ENCODE results near the gene RABAC1. TPM values are rescaled to one million over a fixed set of nuclear protein-coding genes. Genes with fewer than 3 reads are reported as not detected.

The RABAC1 gene, protein sequence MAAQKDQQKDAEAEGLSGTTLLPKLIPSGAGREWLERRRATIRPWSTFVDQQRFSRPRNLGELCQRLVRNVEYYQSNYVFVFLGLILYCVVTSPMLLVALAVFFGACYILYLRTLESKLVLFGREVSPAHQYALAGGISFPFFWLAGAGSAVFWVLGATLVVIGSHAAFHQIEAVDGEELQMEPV
- 10 to 100 TPM; 85.3 to 87.3 TPM for total RNA-seq

- H3K36me3 Mint-ChIP-seq, result no peaks in the 10 kb centered on the region
- peak within 1 kb of the TSS; percentile 99 for H3K4me3 Mint-ChIP-seq
- H3K27ac Mint-ChIP-seq, result peak within 1 kb of the TSS; percentile 96
- peaks cover 15% of the 10 kb centered on the region for H3K4me1 Mint-ChIP-seq
- ATAC-seq (ENCODE audit: low read depth) (peak; percentile 90), DNase-seq (peak; percentile 85)
- no peaks in the 10 kb centered on the region for H3K27me3 Mint-ChIP-seq
- POLR2A ChIA-PET, result interaction anchor here (1.1 to 4.0 kb wide), 8 partner anchors 14 to 322 kb away, joined by 3 to 25 read pairs (median 6); partner anchors contain the start of genes ERFL and RPS19
- no peaks in the 10 kb centered on the region for H3K9me3 Mint-ChIP-seq
Measured at GRCh38 chr19:41959056-41960053, at the start of gene RABAC1. RABAC1 (minus strand) TSS chr19:41959321; CDS start chr19:41959292, 29 bp downstream.

DNA sequence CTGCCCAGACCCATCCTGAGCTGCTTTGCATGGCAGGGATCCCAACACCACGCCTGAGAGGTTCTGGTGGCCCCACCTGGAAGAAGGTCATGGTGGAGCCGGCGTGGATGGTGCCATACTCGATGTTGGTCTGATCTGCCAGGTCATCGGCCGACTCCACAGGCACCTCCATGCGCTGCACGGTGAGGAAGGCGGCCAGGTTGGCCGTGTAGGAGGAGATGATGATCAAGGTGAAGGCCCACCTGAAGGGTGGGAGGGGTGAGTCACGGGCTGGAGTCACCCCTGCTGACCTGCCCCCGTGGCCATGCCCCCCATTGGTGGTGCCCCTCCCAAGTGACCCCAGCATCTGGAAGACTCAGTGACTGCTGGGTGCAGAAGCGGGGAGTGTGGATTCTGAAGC is 47.4 kb upstream of the RABAC1 start:
- Mint-ChIP-seq H3K27ac (no peak overlapping the region), H3K36me3 (no peaks in the 10 kb centered on the region), H3K27me3 (peaks cover 14% of the 10 kb centered on the region), H3K4me3 (no peak overlapping the region), H3K9me3 (no peaks in the 10 kb centered on the region), H3K4me1 (peaks cover 13% of the 10 kb centered on the region)
- POLR2A ChIA-PET, result no interaction called here
- ATAC-seq (ENCODE audit: low read depth), result no peak
- no peak for DNase-seq

DNA sequence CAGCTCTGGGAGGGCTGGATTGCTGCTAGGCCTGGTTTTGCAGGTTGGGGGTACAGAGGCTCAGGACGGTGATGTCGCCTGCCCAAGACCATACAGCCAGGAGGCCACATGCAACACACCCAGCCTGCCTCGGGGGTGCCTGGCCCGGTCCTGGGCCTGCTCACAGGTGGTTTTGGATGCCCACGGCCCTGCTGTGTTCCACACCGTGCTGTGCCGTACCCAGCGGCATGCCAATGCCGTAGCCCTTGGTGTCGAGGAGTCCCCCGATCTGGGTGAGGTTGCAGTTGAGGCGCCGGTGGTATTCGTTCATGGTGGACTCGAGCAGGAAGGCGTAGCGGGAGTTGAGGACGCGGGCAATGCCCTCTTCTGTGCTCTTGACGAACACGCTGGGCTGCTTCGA is 46.4 kb upstream of the RABAC1 start:
- Mint-ChIP-seq H3K9me3 (no peaks in the 10 kb centered on the region), H3K4me3 (no peak overlapping the region), H3K36me3 (no peaks in the 10 kb centered on the region), H3K27me3 (peaks cover 25% of the 10 kb centered on the region), H3K27ac (no peak overlapping the region), H3K4me1 (peaks cover 13% of the 10 kb centered on the region)
- DNase-seq (no peak), ATAC-seq (ENCODE audit: low read depth) (no peak)
- POLR2A ChIA-PET, result no interaction called here

DNA sequence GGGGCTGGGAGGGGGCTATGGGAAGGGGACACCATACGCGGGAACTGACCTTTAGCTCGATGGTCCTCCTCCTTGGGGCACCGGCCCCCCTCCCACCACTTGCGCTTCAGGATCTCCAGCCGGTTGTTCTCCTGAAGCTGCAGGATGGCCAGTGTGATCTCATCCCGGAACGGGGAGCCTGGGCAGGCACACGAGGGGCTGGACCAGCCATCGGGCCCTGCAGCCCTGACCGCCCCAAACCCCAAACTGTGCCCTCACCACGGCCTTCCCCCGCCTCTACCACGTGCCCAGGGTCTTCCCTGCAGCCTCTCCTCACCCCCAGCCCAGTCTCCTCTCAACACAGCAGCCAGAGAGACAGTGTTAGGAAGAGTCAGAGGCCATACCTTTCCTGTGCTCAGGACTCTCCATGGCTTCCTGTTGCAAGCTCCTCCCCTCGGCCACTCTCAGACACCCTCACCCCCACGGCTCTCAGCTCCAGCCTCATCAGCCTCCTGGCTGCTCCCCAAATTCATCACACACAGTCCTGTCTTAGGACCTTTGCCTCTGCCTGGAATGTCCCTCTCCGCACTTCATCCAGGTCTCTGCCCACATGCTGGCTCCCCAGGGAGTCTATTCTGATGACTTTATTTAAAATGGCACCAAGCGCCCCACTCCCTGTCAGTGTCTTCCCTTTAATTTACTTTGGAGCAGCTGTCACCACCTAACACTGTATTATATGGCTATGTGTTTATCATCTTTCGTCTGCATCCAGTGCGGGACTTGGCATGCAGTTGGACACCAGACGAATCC is 44.6 kb upstream of the RABAC1 start:
- Mint-ChIP-seq H3K36me3 (no peaks in the 10 kb centered on the region), H3K4me3 (no peak overlapping the region), H3K27ac (no peak overlapping the region), H3K9me3 (no peaks in the 10 kb centered on the region), H3K27me3 (peaks cover 39% of the 10 kb centered on the region), H3K4me1 (peaks cover 16% of the 10 kb centered on the region)
- POLR2A ChIA-PET, result no interaction called here
- ATAC-seq (ENCODE audit: low read depth) (no peak), DNase-seq (no peak)

- no peaks in the 10 kb centered on the region for H3K36me3 Mint-ChIP-seq
- no peak for DNase-seq
- peaks cover 60% of the 10 kb centered on the region for H3K27me3 Mint-ChIP-seq
- H3K4me1 Mint-ChIP-seq, result peaks cover 26% of the 10 kb centered on the region
- no peak for ATAC-seq (ENCODE audit: low read depth)
- no peak overlapping the region for H3K27ac Mint-ChIP-seq
- POLR2A ChIA-PET, result no interaction called here
- no peak overlapping the region for H3K4me3 Mint-ChIP-seq
- no peaks in the 10 kb centered on the region for H3K9me3 Mint-ChIP-seq
Measured at GRCh38 chr19:41999878-42000208, 40.7 kb upstream of the RABAC1 start.

GRCh38 chr19:41999071-41999877 is 40.2 kb upstream of the RABAC1 start:
- Mint-ChIP-seq H3K4me1 (peaks cover 26% of the 10 kb centered on the region), H3K9me3 (no peaks in the 10 kb centered on the region), H3K27ac (no peak overlapping the region), H3K36me3 (no peaks in the 10 kb centered on the region), H3K27me3 (peaks cover 64% of the 10 kb centered on the region), H3K4me3 (peak overlapping the region; percentile 21)
- DNase-seq (no peak), ATAC-seq (ENCODE audit: low read depth) (no peak)
- POLR2A ChIA-PET, result no interaction called here

- POLR2A ChIA-PET, result no interaction called here
- Mint-ChIP-seq H3K27ac (no peak overlapping the region), H3K27me3 (peaks cover 65% of the 10 kb centered on the region), H3K4me3 (peak overlapping the region; percentile 36), H3K36me3 (no peaks in the 10 kb centered on the region), H3K4me1 (peaks cover 24% of the 10 kb centered on the region), H3K9me3 (no peaks in the 10 kb centered on the region)
- peak; percentile 77 for DNase-seq
- ATAC-seq (ENCODE audit: low read depth), result no peak
Measured at GRCh38 chr19:41998246-41999020, 39.3 kb upstream of the RABAC1 start.

GRCh38 chr19:41997851-41998229 is 38.7 kb upstream of the RABAC1 start:
- peak overlapping the region; percentile 36 for H3K4me3 Mint-ChIP-seq
- ATAC-seq (ENCODE audit: low read depth), result no peak
- H3K27me3 Mint-ChIP-seq, result peaks cover 66% of the 10 kb centered on the region
- no peaks in the 10 kb centered on the region for H3K9me3 Mint-ChIP-seq
- POLR2A ChIA-PET, result no interaction called here
- no peak overlapping the region for H3K27ac Mint-ChIP-seq
- peaks cover 25% of the 10 kb centered on the region for H3K4me1 Mint-ChIP-seq
- DNase-seq, result no peak
- no peaks in the 10 kb centered on the region for H3K36me3 Mint-ChIP-seq

- no peaks in the 10 kb centered on the region for H3K36me3 Mint-ChIP-seq
- POLR2A ChIA-PET, result no interaction called here
- peak; percentile 75 for DNase-seq
- ATAC-seq (ENCODE audit: low read depth), result peak; percentile 37
- no peak overlapping the region for H3K27ac Mint-ChIP-seq
- H3K9me3 Mint-ChIP-seq, result no peaks in the 10 kb centered on the region
- H3K4me3 Mint-ChIP-seq, result peak overlapping the region; percentile 11
- H3K27me3 Mint-ChIP-seq, result peaks cover 64% of the 10 kb centered on the region
- peaks cover 26% of the 10 kb centered on the region for H3K4me1 Mint-ChIP-seq
Measured at GRCh38 chr19:41997121-41997850, 38.2 kb upstream of the RABAC1 start.

- POLR2A ChIA-PET, result interaction anchor here (0.5 kb wide), 1 partner anchor 95 kb away, joined by 3 read pairs; no protein-coding TSS in a partner anchor
- Mint-ChIP-seq H3K4me3 (no peak overlapping the region), H3K27ac (no peak overlapping the region), H3K4me1 (peaks cover 23% of the 10 kb centered on the region), H3K27me3 (peaks cover 56% of the 10 kb centered on the region), H3K9me3 (no peaks in the 10 kb centered on the region), H3K36me3 (no peaks in the 10 kb centered on the region)
- ATAC-seq (ENCODE audit: low read depth), result no peak
- no peak for DNase-seq
Measured at GRCh38 chr19:41995959-41996797, 37.1 kb upstream of the RABAC1 start.
